Endothelial cell of umbilical vein (primary cell): ENCODE data around the gene MT2A.

ENCODE experiments used
- CTCF ChIP-seq, 2 donors: IDR thresholded peaks; 1 replicate in 1 of 2; 2 replicates in 1 of 2; pipeline ENCODE4 v1.5.1; 2011; ENCODE audit warnings: low read length in 2 of 2, mild to moderate bottlenecking in 2 of 2, moderate library complexity in 2 of 2, control low read depth in 1 of 2, inconsistent platforms in 1 of 2, low read depth in 1 of 2; ENCODE audit not compliant: insufficient read depth in 1 of 2; ENCODE audit errors: extremely low read depth in 1 of 2
- EZH2 ChIP-seq: IDR thresholded peaks from 2 replicates; pipeline ENCODE4 v1.6.1; 2012; ENCODE audit warnings: borderline replicate concordance, low read depth, mild to moderate bottlenecking, moderate library complexity, low read length, inconsistent platforms; ENCODE audit not compliant: severe bottlenecking
- FOS ChIP-seq: IDR thresholded peaks from 2 replicates; pipeline ENCODE4 v1.6.1; 2011; ENCODE audit warnings: mild to moderate bottlenecking, low read length, moderate library complexity, borderline replicate concordance; ENCODE audit not compliant: insufficient read depth
- GATA2 ChIP-seq: IDR thresholded peaks from 2 replicates; pipeline ENCODE4 v1.7.0; 2011; ENCODE audit warnings: low read depth, mild to moderate bottlenecking, moderate library complexity, mixed read lengths, low read length; ENCODE audit not compliant: insufficient read length, insufficient read depth
- JUN ChIP-seq: IDR thresholded peaks from 2 replicates; pipeline ENCODE4 v1.6.1; 2011; ENCODE audit warnings: borderline replicate concordance, low read depth; ENCODE audit not compliant: insufficient read length, insufficient read depth
- MAX ChIP-seq: IDR thresholded peaks from 2 replicates; pipeline ENCODE4 v1.6.1; 2011; ENCODE audit not compliant: insufficient read depth, insufficient read length
- MYC ChIP-seq: IDR thresholded peaks from one replicate; pipeline ENCODE4 v1.6.1; 2011; ENCODE audit warnings: mild to moderate bottlenecking, low read depth, low read length
- POLR2A ChIP-seq: IDR thresholded peaks from 2 replicates; pipeline ENCODE4 v1.6.1; 2012; ENCODE audit warnings: low read depth, mild to moderate bottlenecking, control low read depth, low read length
- POLR2AphosphoS5 ChIP-seq: IDR thresholded peaks from 2 replicates; pipeline ENCODE4 v1.6.1; 2012; ENCODE audit warnings: low read depth, mild to moderate bottlenecking, control low read depth, low read length, moderate library complexity; ENCODE audit not compliant: insufficient read depth

GRCh38 chr16:56649271-56649670, 40.9 kb downstream of the MT2A start:
- TF ChIP-seq POLR2A, result no peak
- no peak for TF ChIP-seq CTCF (IDR thresholded peaks at IDR 0.05; ENCODE audit: extremely low read depth in 1 of 2, insufficient read depth in 1 of 2, low read depth in 1 of 2, low read length in 2 of 2)
- TF ChIP-seq POLR2AphosphoS5, result no peak
- TF ChIP-seq MYC, result no peak
- no peak for TF ChIP-seq FOS
- TF ChIP-seq JUN, result no peak
- no peak for TF ChIP-seq EZH2
- TF ChIP-seq MAX, result no peak
- no peak for TF ChIP-seq GATA2
